ENCODE data around the gene CYGB.
"Not testable (repeated sequence)": the region's sequence is repeated elsewhere in the genome, so short reads cannot be mapped to it uniquely, and the experiment has no call there.

Gene CYGB

DNA sequence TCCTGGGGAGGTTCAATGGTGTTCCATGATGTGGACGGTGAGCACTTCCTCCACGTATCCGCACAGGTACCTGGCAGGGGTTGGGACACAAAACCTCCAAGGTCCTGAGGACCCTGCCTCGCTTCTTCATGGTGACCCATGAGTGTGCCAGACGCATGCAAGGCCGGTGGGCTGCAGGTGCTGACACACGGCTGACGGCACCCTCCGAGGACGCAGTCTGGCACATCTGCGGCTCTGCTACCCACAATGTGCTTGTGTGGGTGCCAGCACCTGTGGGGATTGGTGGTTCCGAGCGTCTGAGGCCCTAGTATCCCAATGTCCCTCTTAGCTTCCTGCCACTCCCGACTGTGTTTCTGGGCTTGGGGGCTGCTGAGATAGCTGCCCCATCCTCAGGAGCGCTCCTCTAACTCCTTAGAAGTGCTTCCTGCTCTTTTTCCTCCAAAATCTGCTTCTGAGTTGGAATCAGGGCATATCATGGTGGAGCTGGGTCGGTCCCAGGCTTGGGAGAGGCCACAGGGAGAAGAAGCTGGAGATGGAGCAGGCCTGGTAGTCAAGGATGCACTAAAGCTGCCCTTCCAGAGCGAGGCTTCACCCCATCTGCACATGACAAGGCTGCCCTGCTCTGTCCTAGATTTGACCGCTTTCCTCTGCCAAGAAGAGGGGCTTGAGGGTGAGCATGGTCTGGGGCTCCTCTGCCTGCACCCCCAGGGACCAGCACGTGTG lies 1.6 kb downstream of the CYGB start:
- peak; percentile 53 for DNase-seq

DNA sequence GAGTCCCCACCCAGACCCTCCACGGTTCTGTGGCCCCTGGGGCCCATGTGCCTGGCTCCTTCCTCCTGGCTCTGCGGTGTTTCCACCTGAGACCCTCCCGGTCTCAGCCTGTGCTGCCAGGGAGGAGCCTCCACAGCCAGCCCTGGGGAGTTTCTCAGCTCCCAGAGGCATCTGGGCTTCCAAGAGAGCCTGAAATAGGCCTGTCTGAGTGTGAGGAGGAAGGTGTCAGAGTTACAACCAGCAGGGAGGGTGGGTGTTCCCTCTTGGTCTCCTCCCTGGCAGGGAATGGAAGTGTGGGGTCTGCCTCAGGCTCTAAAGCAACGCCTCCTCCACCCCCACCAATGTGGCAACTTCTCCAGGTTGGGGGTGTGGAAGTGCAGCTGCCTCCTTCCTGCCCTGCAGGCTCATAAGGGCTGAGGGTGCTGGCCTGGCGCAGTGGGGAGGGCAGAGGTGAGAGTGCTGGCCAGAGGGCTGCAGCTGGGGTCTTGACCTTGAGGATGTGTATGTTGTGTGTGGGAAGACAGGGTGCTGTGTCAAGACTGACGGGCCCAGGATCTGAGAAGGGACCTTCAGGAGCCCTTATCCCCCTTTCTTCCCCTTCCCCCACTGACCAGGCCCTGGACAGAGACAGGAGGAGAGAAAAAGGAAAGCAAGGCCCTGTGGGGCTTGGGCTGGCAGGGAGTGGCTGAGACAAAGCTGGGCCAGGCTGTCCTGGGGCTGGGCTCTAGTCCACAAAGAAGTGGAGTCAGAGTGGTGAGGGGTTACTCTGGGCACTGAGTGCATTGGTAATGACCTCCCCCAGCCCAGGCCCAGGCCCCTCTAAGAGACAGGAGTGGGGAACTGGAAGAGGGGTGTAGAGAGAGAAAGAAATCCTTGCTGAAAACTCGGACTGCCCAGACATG lies 2.4 kb downstream of the CYGB start:
- DNase-seq: no peak

DNA sequence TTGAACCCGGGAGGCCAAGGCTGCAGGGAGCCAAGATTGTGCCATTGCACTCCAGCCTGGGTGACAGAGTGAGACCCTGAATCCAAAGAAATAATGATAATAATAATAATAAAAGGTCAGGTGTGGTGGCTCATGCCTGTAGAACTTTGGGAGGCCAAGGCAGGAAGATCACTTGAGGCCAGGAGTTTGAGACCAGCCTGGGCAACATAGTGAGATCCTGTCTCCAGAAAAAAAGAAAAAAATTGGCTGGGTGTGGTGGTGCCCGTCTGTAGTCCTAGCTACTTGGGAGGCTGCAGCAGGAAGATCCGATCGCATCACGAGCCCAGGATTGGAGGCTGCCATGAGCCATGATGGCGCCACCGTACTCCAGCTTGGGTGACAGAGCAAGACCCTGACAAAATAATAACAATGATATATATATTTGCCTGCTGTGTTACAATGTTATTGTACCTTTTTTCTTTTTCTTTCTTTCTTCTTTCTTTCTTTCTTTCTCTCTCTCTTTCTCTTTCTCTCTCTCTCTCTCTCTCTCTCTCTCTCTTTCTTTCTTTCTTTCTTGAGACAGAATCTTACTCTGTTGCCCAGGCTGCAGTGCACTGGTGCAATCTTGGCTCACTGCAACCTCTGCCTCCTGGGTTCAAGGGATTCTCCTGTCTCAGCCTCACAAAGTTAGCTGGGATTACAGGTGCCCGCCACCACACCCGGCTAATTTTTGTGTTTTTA lies 3.7 kb downstream of the CYGB start:
- not testable (repeated sequence) for DNase-seq

DNA sequence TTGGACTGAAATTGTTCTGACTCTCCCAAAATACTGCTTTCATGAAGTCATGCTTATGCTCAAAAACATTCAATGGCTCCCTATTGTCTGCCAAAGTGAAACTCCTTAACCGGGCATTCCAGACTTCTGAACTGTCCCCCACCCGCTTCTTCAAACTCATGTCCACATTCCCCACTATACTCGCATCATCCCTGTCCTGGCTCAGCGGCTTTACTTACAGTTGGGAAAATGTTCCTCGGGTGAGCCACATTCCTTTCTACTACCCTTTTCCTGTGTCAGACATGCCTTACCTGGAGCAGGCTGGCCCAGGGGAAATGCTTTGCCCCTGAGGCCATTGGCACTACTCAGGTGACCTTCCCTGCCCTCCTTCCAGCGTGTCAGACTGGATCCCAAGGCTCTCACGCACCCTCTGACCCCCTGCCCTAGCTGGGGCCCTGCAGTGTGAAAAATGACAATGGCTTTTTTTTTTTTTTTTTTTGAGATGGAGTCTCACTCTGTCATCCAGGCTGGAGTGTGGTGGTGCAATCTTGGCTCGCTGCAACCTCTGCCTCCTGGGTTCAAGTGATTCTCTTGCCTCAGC lies 5.3 kb downstream of the CYGB start:
- peak; percentile 93 for DNase-seq

DNA sequence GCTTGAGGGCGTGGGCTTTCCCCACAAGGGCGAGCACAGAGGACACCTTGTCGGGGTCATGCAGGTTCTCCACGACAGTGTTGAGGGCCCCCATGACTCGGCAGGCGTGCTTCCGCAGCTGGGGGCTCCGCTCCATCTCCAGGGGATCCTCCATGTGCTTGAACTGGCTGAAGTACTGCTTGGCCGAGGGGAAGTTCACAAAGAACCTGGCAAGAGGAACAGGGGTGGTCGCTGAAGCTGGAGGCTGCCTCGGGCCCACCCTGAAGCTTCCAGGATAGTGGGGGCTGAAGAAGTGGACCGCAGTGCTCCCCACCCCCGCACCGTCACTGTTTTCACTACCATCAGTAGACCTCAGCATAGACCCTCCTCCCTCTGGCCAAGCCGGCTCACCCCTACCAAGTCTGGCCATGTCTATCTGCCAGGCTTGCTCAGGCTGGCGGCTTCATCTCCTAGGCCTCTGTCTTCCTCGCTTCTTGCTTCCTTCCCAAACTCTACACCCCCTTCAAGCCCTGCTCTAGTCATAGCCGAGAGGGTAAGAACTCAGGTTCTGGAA lies 5.9 kb downstream of the CYGB start:
- DNase-seq: no peak

DNA sequence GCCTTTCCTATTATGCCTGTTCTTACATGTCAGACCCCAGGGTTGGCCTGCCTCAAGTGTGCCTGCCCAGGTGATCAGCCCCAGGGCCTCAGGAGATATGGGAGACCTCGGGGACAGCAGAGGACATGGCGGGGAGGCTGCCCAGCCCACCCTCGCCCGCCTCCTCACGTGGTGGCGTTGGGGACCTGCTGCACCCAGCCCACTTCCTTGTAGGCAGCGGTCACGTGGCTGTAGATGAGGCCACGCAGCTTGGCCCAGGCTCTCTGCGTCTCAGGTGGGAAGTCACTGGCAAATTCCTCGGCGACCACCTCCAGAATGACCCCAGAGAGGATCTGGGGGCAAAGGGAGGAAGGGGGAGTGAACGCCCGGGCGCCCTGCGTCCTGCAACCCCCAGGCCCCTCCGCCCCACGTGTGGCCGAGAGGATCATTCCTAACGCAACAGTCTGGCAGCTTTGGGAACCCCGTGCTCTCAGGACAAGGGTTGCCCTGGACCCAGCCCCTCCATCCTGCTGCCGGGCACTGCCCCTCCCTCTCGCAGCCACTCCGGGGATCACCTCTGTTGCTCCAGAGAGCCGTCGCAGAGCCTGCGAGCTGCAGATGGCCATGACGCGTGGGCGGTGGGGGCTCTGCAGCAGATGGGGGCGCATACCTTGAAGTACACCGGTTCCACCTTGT lies 6.6 kb downstream of the CYGB start:
- no peak for DNase-seq

DNA sequence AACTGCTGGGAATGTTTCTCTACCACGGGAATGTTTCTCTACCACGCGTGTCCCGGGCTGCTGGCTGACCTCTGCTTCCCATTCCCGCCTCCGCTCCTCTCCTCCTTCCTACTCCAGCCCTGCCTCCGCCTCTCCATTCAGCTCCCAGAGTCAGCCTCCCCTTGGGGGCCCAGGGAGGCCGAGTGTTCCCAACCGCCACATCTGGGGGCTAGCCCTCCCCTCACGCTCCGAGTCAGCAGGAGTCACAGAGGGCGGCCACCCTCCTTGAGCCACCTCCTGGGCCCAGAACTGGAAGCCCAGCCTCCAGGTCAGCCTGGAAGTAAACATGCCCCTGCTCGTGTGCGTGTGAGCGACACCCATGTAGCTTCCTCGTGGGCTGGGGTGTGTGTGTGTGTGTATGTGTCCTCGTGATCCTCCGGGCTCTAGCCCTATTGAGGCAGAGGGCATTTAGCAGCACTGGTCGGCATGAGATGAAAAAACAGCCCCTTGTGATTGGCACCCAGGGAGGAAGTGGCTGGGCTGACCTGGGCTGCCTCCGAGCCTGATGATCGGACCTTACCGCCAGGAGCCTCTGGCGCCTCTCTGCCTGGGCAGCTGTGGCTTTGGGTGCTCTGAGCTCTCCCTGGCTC lies 7.3 kb downstream of the CYGB start:
- no peak for DNase-seq

DNA sequence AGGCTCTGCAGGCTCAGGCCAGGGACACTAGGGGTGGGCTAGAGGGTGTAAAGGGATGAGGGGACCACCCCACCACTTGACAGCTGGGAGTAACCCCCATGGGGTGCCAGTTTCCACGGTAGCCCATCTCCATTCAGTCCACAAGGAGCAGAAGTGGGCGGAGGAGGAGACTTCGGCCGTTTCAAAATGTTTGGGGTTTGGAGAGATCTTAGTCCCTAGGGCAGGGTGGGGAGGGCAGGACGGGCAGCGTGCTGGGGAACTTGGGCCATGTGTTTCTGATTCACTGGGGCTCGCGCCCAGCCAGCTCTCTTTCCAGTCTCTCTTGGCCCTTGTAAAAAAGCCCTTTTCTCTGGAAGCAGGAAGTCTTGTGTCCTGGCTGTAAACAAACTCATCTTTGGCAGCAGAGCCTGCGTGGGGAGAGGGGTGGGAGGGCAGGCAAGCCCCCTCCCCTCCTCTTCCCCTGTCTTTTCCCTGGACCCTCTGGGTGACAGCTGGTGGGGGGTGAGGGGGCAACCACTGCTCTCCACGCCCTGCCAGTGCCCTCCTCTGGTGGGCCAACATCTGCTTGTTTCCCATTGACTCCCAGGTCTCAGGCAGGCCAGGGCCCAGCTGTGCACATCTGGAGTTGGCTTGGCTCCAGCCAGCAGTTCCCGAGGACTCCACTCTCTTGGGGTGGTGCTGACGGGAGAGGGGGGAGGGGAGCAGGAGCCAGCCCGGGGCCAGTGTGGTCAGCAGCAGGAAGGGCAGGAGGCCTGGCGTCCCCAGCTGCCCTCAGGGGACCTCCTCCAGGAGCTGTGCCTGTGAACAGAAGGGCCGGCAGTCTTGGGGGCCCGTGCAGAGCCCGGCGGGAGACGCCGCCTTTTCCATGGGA lies 8.1 kb downstream of the CYGB start:
- peak; percentile 95 for DNase-seq

DNA sequence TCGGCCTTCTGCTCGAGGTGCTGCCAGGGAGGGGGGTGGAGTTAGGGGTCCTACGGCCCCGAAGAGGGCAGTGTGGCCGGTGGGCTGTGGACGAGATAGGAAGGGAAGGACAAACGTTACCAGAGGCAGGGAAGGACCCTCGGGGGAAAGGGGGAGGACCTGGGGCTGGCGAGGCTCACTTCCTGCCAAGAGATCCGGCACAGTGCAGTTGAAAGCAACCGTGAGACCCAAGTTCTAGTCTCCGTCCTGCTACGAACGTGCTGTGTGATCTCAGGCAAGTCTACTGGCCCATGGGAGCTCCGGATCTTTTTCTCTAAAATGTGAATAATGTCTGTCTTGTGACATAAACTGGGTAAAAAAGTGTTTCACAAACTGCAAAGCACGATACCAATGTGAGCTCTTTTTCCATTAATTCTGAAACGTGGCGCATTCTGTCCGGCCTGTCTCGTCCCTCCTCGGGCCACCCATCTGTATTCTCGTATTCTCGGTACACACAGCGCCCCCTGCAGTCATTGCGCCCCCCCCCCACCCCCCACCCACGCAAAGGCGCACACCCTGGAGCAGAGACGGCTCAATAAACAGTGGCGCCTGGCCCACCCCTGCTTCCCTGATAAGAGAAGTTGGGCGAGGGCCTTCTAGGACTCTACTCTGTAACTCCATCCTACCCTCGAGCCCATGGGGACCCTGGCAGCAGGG lies 8.8 kb downstream of the CYGB start:
- DNase-seq: no peak

DNA sequence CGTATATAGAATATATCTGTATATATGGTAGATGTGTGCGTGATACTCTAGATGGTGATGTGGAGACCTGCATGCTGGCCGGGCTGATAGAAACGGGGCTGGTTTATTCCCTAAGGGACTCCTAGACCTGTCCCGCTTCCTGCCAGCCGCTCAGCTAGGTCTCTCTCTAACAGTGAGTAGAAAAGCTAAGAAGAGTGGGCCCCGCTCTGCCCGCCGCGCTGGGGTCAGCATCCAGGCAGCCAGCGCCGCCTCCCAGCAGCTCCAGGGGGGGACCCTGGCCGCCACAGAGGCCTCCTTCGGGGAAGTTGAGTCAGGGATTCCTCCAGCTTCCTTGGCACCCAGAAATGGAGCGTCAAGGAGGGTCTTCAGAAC lies 9.4 kb downstream of the CYGB start:
- DNase-seq: no peak

DNA sequence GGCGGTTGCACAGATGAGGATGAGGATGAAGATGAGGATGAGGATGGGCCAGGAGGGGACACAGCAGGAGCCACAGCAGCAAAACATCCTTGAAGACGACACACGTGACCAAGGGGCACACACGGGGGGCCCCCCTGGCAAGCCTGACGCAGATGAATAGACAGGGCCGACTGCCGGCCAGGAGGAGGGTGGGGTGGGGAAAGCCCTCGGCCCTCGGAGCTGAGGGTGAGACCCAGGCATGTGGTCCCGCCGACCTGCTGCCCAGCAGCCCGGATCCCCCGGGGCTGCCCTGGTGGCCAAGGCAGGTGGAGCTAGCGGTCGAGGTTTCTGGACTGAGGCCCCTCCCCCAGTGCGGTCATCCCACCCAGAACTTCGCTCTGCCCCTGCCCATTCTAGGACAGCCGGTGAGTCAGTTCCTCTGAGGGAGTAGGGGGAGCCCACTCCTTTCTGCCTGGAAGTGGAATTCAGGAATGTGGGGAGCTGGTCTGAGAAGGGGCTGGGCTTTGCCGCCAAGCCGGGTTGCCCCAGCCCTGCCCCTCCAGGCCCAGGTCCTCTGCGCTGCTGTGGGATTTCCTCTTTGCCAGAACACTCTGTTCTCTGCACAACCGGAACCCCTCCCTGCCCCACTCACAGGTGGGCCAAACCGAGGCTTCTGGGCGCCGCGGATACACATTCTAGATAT lies 9.9 kb downstream of the CYGB start:
- DNase-seq: peak; percentile 99

DNA sequence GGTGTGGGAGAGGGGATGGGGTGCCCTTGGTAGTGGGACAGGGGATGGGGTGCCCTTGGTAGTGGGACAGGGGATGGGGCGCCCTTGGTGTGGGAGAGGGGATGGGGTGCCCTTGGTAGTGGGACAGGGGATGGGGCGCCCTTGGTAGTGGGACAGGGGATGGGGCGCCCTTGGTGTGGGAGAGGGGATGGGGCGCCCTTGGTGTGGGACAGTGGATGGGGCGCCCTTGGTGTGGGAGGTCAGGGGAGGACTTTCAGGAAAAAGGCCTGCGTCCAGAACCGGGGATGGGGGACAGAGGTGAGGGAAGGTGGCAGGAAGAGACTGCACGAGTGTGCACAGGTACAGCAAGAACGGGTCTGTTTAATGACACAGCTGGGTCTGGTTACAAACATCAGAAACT lies 10.5 kb downstream of the CYGB start:
- DNase-seq: not testable (repeated sequence)

DNA sequence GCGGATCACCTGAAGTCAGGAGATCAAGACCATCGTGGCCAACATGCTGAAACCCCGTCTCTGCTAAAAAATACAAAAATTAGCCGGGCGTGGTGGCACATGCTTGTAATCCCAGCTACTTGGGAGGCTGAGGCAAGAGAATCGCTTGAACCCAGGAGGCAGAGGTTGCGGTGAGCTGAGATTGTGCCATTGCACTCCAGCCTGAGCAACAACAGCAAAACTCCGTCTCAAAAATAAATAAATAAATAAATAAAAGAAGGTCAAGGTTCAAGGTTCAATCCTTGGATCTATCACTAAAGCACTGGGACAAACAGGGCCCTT lies 12.0 kb downstream of the CYGB start:
- DNase-seq: not testable (repeated sequence)

DNA sequence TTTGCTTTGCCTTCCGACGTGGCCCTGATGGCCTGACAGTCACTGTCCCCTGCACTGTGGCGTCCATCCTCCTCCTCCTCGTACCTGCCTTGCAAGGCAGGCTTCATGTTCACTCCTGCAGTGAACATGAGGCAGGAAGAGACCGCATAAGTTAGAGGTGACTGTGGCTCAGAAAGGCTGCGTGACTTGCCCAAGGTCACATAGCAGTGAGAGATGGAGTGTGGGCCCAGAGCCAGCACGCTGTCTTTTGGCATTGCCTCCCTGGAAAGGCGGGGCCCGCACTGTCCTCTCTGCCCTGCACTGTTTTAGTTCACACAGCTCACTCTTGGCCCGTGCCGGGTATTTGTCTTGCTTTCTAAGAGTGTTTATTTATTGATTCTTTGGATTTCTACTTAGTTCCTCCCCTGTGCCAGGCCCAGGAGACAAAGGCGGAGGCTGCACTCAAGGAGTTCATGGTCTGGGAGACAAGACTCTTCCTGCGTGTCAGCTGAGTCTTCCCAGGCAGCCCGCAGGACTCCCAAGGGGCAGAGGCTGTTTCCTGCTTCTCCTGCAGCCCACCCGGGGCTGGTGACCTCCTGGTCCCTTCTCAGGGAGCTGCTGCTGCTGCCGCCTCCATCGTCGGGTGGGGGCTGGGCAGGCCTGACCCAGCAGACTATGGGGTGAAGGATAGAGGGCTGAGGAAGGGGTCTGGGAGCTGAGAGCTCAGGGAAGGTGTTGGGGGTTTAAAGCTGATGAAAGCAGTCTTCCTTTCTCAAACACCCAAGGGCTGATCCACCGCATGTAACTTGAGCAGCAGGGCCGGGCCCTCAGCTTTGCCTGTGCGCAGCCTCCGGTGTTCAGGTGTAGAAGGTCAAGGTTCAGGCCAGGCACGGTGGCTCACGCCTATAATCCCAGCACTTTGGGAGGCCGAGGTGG lies 12.7 kb downstream of the CYGB start:
- DNase-seq: no peak

DNA sequence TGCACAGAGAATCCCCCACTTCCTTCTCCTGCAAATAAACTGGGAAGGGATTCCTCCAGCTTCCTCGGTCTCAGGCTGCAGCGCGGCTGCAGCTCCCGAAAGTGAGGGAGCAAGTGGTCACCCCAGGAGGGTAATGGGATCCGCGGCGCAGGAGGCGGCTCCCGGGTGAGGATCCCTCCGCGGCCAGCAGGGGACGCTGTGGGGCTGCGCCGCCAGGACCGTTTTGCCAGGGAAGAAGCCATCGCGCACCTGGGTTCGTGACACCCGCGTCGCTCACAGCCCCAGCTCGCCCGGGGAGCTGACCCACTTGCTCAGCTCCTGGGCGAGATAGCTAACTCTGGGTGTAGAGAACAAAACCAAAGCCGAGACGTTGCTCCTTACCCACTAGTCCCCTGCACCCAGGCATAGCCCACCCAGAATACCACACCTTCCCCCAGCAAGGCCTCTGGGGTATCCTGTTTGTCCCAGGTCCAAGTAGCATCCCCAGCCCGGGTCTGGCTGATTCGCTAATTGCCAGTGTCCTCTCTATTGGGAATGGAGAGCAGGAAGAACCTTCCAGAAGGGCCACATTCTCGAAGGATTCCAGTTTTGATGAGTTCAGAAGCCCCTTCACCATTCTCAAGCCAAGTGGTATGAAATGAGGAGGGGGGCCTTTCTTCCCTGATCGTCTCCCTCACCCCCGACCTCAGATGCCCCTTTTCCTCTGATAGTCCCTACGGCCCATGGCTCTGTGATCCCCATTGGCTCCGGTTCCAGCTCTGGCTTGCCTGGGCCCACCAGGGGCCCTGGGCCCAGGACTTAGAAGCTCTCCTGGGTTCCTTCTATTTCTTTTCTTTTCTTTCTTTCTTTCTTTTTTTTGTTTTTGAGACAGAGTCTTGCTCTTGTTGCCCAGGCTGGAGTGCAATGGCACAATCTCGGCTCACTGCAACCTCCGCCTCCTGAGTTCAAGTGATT lies 14.1 kb downstream of the CYGB start:
- peak; percentile 87 for DNase-seq

DNA sequence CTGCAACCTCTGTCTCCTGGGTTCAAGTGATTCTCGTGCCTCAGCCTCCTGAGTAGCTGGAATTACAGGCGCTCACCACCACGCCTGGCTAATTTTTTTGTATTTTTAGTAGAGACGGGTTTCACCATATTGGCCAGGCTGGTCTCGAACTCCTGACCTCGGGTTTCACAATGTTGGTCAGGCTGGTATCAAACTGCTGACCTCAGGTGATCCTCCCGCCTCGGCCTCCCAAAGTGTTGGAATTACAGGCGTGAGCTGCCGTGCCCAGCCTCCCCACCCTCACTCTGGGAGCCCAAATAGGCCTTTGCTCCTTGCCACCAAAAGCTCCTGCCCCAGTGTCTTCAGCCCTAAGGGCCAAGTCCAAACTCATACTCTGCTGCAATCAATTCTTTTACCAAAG lies 15.8 kb downstream of the CYGB start:
- DNase-seq: not testable (repeated sequence)

DNA sequence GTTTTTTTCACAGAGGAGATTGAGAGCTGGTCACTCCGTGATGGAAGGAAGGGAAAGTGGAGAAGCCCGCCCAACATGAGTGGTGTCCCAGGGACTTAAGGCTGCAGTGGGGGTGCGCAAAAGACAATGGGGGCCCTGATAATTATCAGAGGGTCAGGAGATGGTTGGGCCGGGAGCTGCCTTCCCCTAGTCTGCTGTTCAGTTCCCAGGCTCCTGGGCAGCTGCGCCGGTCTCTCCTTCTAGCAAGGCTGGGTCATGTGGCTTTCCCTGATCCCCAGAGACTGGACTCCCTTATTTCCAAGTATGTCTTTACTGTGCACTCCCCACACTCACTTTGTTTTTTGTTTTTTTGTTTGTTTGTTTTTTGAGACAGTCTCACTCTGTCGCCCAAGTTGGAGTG lies 16.2 kb downstream of the CYGB start:
- no peak for DNase-seq
